GM12892 (cell line): ENCODE measurements around the gene ARPC1B.
A peak's percentile ranks its signal among the peaks of the same experiment; 100 is the strongest.
"Not testable (repeated sequence)": the region's sequence is repeated elsewhere in the genome, so short reads cannot be mapped to it uniquely, and the experiment has no call there.

Experiments used
- DNase-seq: peaks from one replicate; pipeline ENCODE4 v3.0.0; 2011; ENCODE audit not compliant: insufficient read length
- FAIRE-seq: peaks from 2 replicates; lab custom pipeline; 2011; peaks lifted over from hg19 to GRCh38; lab: Jason Lieb, UNC
- POLR2A ChIP-seq: IDR thresholded peaks from 2 replicates; pipeline ENCODE4 v1.6.1; 2011; ENCODE audit warnings: low read depth, low read length, control low read depth
- POLR2AphosphoS5 ChIP-seq: IDR thresholded peaks from 2 replicates; pipeline ENCODE4 v1.6.1; 2011; ENCODE audit warnings: low read depth, low read length, control low read depth
- TAF1 ChIP-seq: IDR thresholded peaks from 2 replicates; pipeline ENCODE4 v1.6.1; 2011; ENCODE audit warnings: low read depth, mild to moderate bottlenecking, control low read depth, low read length, borderline replicate concordance

Gene ARPC1B

GRCh38 chr7:99352247-99352646 is 22.3 kb upstream of the ARPC1B start:
- TF ChIP-seq POLR2AphosphoS5 = no peak
- no peak for TF ChIP-seq POLR2A
- no peak for TF ChIP-seq TAF1
- FAIRE-seq = no peak
- no peak for DNase-seq

DNA sequence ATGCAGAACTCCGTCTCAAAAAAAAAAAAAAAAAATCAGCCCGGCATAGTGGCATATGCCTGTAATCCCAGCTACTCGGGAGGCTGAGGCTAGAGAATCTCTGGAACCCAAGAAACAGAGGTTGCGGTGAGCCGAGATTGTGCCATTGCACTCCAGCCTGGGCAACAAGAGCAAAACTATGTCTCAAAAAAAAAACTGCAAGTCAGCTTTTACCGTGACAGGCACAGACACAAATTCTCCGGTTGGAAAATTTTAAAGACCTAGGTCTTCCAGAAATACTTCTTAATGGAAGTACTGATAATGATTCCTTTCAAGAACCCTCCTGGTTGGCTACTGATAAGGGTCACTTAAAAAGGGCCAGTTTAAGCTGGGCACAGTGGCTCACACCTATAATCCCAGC is 19.4 kb upstream of the ARPC1B start:
- FAIRE-seq (no peak), DNase-seq (no peak)
- TF ChIP-seq POLR2A = no peak

GRCh38 chr7:99357701-99358490 is 16.6 kb upstream of the ARPC1B start:
- DNase-seq = no peak
- no peak for TF ChIP-seq TAF1
- TF ChIP-seq POLR2AphosphoS5 = no peak
- no peak for TF ChIP-seq POLR2A
- FAIRE-seq = no peak

GRCh38 chr7:99358521-99358920 is 16.0 kb upstream of the ARPC1B start:
- not testable (repeated sequence) for DNase-seq, FAIRE-seq

DNA sequence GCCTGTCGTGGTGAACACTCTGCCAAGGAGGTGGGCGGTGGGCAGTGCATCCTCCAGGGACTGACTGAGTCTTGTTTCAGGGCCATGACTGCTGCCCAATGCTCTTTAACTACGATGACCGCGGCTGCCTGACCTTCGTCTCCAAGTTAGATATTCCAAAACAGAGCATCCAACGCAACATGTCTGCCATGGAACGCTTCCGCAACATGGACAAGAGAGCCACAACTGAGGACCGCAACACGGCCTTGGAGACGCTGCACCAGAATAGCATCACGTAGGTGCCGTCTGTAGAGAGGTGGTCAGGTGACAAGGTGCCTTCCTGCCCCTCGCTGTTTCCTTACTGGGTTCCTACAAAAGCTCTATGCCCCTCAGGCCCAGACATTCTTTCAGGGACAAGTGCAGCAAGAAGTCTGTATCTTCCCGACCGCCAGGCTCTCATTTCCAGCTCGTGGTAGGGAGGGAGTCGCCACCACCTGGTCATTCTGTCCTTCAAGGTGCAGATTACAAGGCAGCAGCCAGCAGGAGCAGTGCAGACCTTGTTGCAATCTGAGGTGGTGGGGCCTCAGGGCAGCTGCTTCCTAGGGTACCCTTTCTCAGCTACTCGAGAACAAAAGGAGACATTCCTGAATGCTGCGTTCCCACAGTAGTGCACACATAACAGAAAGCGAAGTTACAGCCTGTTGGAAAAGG is 14.9 kb upstream of the ARPC1B start:
- no peak for FAIRE-seq
- TF ChIP-seq POLR2AphosphoS5 (no peak), TAF1 (no peak), POLR2A (no peak)
- no peak for DNase-seq

GRCh38 chr7:99362801-99363200 is 11.7 kb upstream of the ARPC1B start:
- TF ChIP-seq POLR2A (no peak), POLR2AphosphoS5 (no peak), TAF1 (no peak)
- no peak for FAIRE-seq
- no peak for DNase-seq

- FAIRE-seq (no peak), DNase-seq (no peak)
- no peak for TF ChIP-seq POLR2AphosphoS5
- TF ChIP-seq TAF1 = no peak
- no peak for TF ChIP-seq POLR2A
These were observed 11.2 kb upstream of the ARPC1B start for GRCh38 chr7:99363286-99363685.

- peak; percentile 68 for DNase-seq
- FAIRE-seq = no peak
- TF ChIP-seq POLR2A = no peak
- no peak for TF ChIP-seq POLR2AphosphoS5
- TF ChIP-seq TAF1 = no peak
These were observed 9.0 kb upstream of the ARPC1B start for GRCh38 chr7:99365318-99366141.

GRCh38 chr7:99366646-99367045 is 7.9 kb upstream of the ARPC1B start:
- DNase-seq (no peak), FAIRE-seq (no peak)
- no peak for TF ChIP-seq POLR2AphosphoS5
- TF ChIP-seq TAF1 = no peak
- TF ChIP-seq POLR2A = no peak

DNA sequence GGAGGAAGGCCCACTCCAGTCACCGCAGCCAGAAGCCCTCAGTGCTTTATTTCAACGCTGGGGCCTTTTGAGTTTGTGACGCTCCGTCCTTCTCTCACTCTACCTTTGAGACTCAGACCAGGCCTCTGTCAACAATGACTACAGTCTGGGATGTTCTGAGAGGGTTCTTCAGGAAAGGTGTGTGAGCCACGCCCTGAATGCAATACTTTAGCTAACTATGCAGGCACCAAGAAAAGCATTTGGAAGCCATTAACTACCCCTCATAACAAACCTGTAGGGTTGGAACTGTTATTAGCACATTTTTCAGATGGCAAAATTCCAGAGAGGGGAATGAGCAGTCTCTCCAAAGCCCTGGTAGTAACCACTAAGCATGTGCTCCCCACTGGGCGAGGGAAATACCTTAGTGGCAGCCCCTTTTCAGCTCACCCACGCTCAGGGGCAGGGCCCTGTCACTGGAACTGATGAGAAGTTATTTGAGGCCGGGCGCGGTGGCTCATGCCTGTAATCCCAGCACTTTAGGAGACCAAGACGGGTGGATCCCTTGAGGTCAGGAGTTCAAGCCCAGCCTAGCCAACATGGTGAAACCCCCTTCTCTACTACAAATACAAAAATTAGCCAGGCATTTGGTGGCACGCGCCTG is 5.7 kb upstream of the ARPC1B start:
- DNase-seq (no peak), FAIRE-seq (no peak)
- TF ChIP-seq POLR2A (no peak), POLR2AphosphoS5 (no peak), TAF1 (no peak)

DNA sequence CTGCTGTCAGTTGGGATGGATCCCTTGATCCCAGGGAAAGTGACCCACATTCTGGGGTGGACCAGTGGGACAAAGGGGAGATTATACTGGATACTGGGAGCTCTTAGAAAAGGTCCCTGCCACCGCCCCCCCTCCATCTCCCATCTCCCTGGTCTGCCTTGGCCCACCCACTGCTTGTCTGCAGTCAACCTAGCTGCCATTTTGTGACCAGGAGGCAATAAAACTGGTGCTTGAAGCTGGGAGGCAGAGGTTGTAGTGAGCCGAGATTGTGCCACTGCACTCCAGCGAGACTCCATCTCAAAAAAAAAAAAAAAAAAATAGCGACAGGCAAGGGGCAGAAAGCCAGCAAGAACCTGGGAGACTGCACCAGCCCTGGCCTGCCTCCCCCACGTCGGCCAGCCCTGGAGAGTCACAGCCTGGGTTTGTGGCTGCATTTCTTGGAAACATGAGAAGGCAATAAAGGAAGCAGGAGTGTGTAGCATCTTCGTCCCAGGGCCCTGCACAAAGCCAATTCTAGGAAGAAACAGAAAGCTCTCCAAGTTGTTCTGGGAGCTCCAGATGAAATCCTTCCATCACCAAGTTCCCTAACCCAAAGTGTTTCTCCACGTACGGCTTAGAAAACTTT is 4.7 kb upstream of the ARPC1B start:
- DNase-seq (no peak), FAIRE-seq (no peak)
- TF ChIP-seq TAF1 (no peak), POLR2A (no peak), POLR2AphosphoS5 (no peak)
